ENCODE data around the gene SLC38A7.
"Not testable (repeated sequence)": the region's sequence is repeated elsewhere in the genome, so short reads cannot be mapped to it uniquely, and the experiment has no call there.

DNA sequence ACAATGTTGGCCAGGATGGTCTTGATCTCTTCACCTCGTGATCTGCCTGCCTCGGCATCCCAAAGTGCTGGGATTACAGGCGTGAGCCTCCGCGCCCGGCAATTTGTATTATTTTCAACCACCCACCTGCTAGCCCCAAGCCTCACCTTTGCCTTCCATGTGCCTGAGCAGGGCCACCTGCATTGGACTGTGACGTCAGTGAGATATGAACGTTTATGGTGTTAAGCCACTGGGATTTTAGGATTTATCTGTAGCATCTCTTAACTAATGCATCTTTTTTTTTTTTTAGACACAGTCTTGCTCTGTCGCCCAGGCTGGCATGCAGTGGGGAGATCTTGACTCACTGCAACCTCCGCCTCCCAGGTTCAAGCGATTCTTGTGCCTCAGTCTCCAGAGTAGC, 24.7 kb downstream of the SLC38A7 start:
- TF ChIP-seq, protein P1, sequence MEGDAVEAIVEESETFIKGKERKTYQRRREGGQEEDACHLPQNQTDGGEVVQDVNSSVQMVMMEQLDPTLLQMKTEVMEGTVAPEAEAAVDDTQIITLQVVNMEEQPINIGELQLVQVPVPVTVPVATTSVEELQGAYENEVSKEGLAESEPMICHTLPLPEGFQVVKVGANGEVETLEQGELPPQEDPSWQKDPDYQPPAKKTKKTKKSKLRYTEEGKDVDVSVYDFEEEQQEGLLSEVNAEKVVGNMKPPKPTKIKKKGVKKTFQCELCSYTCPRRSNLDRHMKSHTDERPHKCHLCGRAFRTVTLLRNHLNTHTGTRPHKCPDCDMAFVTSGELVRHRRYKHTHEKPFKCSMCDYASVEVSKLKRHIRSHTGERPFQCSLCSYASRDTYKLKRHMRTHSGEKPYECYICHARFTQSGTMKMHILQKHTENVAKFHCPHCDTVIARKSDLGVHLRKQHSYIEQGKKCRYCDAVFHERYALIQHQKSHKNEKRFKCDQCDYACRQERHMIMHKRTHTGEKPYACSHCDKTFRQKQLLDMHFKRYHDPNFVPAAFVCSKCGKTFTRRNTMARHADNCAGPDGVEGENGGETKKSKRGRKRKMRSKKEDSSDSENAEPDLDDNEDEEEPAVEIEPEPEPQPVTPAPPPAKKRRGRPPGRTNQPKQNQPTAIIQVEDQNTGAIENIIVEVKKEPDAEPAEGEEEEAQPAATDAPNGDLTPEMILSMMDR (IDR thresholded peaks at IDR 0.05): not testable (repeated sequence)
- TF ChIP-seq POLR2A (IDR thresholded peaks at IDR 0.05): not testable (repeated sequence)

Measured in body of pancreas (tissue), 4 donors.